Mucosa of stomach (tissue), 1 donor: Measurements from ENCODE around the gene SVIL.
"Not testable (repeated sequence)": the region's sequence is repeated elsewhere in the genome, so short reads cannot be mapped to it uniquely, and the experiment has no call there.

Source experiments
- H3K27me3 ChIP-seq: one replicate; pipeline ENCODE4 v1.7.0; 2013; ENCODE audit warnings: mild to moderate bottlenecking, low read length; ENCODE audit not compliant: control insufficient read depth, insufficient read depth
- H3K36me3 ChIP-seq: one replicate; pipeline ENCODE4 v1.7.0; 2013; ENCODE audit warnings: low read length; ENCODE audit not compliant: control insufficient read depth, insufficient read depth
- H3K4me1 ChIP-seq: one replicate; pipeline ENCODE4 v1.7.0; 2013; ENCODE audit warnings: mild to moderate bottlenecking, low read length; ENCODE audit not compliant: control insufficient read depth, insufficient read depth
- H3K4me3 ChIP-seq: one replicate; pipeline ENCODE4 v1.7.0; 2013; ENCODE audit warnings: low read length
- H3K9ac ChIP-seq: one replicate; pipeline ENCODE4 v1.7.0; 2013; ENCODE audit warnings: mild to moderate bottlenecking, low read length, moderate library complexity
- H3K9me3 ChIP-seq: one replicate; pipeline ENCODE4 v1.7.0; 2013; ENCODE audit warnings: mild to moderate bottlenecking, low read length, moderate library complexity; ENCODE audit not compliant: control insufficient read depth
- donor health status: Pancreatic carcinoma.

SVIL gene

DNA sequence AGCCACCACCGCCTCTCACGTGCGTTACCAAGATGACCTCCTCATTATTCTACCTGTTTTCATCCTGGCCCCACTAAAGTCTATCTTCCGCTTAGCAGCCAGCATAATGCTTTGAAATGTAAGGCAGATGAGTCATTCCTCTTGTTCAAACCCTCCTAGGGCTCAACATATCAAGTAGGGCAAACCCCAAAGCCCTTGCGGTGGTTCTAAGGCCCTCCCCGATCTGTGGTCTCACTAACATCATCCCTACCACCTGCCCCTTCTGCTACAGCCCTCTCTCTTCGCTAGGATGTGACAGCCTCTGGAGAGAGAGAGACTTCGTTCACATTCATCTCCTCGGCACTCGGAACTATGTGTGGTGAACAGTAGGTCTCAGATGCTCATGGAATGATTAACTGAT, 94.8 kb downstream of the SVIL start:
- Histone ChIP-seq H3K4me1 (peaks cover 13% of the 10 kb centered on the region), H3K27me3 (no peaks in the 10 kb centered on the region), H3K4me3 (no peak overlapping the region), H3K36me3 (no peaks in the 10 kb centered on the region), H3K9ac (no peak overlapping the region), H3K9me3 (no peaks in the 10 kb centered on the region)

DNA sequence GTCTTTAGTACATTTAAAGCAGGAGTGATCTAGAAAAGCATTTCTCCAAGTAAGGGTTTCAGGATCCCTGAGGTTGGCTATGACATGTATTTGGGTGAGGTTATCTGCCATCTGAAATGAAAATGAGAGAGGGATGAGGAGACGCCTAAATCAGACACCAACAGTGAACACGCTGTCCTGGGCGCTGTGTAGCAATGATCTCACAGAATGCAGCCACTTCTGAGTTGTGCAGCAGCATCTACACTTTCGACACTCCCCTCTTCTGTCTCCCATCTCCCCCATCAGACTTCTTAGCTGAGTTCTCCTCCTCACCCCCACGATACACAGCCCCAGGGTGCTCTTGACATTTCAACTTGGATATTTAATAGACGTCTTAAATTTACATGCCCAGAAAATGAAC, 95.4 kb downstream of the SVIL start:
- Histone ChIP-seq H3K27me3 (no peaks in the 10 kb centered on the region), H3K4me3 (no peak overlapping the region), H3K4me1 (peaks cover 18% of the 10 kb centered on the region), H3K36me3 (no peaks in the 10 kb centered on the region), H3K9me3 (no peaks in the 10 kb centered on the region), H3K9ac (no peak overlapping the region)

DNA sequence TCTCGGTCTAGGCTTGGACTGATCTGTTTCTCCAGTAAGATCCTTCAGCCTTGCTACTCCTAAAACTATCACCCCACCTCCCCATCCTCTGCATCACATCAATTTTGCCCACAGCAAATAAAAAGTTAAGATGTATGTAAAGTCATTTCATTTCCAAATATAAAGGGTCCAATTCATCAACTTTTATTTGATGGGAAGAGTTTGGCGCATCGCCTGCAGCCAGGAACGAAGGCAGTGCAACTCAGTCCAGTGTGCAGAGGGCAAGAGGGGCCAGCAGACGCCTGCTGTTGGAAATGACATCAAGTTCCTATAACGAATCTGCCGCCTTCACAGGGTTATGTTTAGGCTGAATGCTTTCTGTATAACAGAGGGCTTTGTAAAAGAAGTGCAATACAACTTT, 97.0 kb downstream of the SVIL start:
- no peaks in the 10 kb centered on the region for H3K27me3 ChIP-seq
- H3K4me1 ChIP-seq = peaks cover 18% of the 10 kb centered on the region

DNA sequence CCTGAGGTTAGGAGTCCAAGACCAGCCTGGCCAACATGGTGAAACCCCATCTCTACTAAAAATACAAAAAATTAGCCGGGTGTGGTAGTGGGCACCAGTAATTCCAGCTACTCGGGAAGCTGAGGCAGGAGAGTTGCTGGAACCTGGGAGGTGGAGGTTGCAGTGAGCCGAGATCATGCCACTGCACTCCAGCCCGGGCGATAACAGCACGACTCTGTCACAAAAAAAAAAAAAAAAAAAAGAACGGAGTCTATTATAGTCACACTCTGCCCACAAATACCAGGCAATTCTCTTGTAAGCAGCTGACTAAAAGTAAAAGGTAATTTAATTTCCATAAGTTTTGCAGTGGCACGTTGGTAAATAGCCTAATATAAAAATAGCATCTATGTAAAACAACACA, 98.1 kb downstream of the SVIL start:
- H3K9ac ChIP-seq, H3K4me3 ChIP-seq, H3K9me3 ChIP-seq, H3K27me3 ChIP-seq, H3K36me3 ChIP-seq: not testable (repeated sequence)
- peaks cover 18% of the 10 kb centered on the region for H3K4me1 ChIP-seq

More for the DNA sequence above, 97.0 kb downstream of the SVIL start:
- Histone ChIP-seq H3K36me3 (no peaks in the 10 kb centered on the region), H3K9me3 (no peaks in the 10 kb centered on the region), H3K4me3 (no peak overlapping the region), H3K9ac (no peak overlapping the region)

DNA sequence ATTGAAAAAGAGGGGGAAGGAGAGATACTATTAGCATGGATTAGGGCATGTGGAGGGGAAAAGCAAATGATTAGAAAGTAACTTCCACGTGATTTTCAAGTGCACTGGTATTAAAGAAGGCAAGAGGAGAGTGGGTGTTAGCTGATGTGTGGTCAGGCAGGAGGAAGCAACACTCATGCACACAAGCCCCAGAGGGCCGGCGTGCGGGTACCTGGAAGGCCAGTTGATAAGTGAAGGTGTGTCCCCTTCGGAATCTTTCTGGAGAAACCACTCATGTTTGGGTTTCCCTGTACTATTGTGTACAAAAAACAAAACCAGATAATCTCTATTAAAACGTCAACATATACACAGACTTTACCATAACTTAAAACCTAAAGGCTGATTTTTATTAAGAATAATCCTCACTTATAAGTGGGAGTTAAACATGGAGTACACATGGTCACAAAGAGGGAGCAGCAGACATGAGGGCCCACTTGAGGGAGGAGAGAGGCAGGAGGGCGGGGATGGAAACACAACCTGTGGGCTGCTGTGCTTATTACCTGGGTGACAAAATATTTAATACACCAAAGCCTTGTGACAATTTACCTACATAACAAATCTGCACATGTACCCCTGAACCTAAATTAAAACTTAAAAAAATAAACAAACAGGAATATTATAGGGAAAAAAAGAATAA, 98.9 kb downstream of the SVIL start:
- Histone ChIP-seq H3K4me3 (no peak overlapping the region), H3K36me3 (no peaks in the 10 kb centered on the region), H3K9ac (no peak overlapping the region)

DNA sequence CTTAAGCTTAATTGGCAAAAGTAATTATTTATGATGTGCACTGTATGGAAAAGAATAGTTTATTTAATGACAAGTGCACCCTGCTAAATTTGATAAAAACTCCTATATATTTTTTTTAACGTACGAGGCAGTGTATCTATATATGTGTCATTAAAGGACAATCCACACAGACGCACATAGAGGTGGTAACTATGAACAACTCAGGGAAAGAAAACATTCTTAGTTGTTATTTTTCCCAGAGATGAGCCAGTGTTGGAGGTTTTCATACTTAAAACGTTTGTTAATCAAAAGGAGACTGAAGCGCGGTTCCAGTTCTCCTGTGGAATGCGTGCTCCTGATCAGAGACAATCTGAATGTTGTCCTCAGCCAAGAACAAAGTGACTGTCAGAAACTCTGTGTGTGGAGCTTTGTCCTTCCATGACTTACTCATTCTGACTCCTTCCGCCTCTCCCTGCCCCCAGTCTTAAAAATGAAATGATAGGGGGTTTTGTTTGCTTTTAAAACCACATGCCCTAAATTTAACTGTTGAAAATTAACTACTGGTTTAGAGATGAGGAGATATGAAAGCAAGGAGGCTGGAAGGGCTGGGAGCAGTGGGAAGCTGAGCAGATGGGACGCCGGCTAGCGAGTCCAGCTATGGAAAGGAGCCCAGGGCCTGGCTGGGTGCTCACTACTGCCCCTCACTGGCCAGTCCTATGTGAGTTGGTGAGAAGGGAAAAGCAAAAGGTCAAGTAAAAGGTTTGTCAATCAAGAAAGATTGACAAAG, 99.6 kb downstream of the SVIL start:
- no peaks in the 10 kb centered on the region for H3K27me3 ChIP-seq
- peak overlapping the region; percentile 15 for H3K9ac ChIP-seq
- H3K36me3 ChIP-seq = no peaks in the 10 kb centered on the region
- no peak overlapping the region for H3K4me3 ChIP-seq
- no peaks in the 10 kb centered on the region for H3K9me3 ChIP-seq
- H3K4me1 ChIP-seq = peaks cover 18% of the 10 kb centered on the region

More for the DNA sequence above, 98.9 kb downstream of the SVIL start:
- no peaks in the 10 kb centered on the region for H3K9me3 ChIP-seq
- no peaks in the 10 kb centered on the region for H3K27me3 ChIP-seq
- peaks cover 18% of the 10 kb centered on the region for H3K4me1 ChIP-seq

DNA sequence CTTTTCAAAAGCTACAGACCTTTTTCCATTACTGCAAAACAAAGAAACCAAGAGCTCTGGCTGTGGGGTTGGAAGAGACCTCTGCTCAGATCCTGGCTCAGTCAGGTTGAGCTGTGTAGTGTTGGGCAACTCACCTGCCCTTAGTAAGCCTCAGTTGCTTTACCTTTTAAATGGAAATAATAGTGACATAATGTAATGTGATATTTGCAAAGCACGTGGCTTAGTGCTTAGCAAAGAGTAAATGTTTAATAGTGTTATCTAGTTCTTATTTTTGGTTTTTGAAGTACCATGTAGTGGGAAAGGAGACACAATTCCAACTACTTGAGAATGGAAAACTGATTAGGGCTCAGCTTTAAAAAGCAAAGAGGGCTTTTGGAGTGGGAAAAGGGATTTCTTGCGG, 100.2 kb downstream of the SVIL start:
- H3K9me3 ChIP-seq = no peaks in the 10 kb centered on the region
- no peaks in the 10 kb centered on the region for H3K27me3 ChIP-seq
- H3K4me3 ChIP-seq = no peak overlapping the region
- no peak overlapping the region for H3K9ac ChIP-seq
- peaks cover 18% of the 10 kb centered on the region for H3K4me1 ChIP-seq
- H3K36me3 ChIP-seq = no peaks in the 10 kb centered on the region

DNA sequence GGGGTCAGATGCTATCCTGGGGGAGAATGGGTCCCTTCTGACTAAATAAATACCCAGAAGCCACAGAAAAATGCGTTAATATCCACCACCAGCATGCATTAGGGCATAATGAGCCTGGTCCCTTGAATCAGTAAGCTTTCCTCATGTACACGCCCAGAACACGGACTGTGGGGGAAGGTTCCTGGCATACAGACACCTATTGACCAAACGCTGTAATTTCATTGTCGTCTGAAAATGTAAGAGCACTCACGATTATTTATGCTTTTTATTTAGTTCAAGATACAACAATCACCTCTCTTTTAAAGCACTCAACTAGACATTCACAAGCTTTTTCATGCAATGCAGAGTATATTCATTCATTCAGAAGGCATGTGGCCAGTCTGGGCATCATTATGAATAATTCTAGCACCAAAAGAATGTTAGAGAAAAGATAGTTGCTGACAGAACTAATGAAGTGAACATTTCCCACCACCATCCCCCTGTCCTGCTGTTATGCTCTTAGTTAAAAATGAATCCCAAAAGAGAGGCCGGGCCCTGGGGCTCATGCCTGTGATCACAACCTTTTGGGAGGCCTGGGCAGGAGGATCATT, 101.0 kb downstream of the SVIL start:
- Histone ChIP-seq H3K36me3 (no peaks in the 10 kb centered on the region), H3K4me1 (peaks cover 18% of the 10 kb centered on the region), H3K27me3 (no peaks in the 10 kb centered on the region), H3K4me3 (no peak overlapping the region), H3K9me3 (no peaks in the 10 kb centered on the region), H3K9ac (no peak overlapping the region)

DNA sequence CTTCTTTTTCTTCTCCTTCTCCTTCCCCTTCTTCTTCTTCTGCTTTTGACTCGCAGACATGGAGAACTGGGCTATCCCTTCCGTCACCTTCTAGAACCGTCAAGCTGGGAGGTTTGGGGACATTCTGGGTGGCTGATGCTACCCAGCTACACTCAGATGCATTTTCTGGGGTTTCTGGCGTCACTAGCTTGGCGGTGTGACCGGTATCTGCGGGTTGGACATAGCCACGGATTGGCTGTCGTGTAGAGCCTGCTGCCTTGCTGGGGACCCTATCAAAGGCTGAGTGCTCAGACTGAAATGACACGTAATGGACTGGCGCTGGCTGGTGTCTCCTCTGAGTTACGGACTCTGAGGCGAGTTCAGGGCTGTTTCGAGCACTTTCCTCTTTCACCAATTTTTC, 101.7 kb downstream of the SVIL start:
- no peaks in the 10 kb centered on the region for H3K9me3 ChIP-seq
- peaks cover 18% of the 10 kb centered on the region for H3K4me1 ChIP-seq
- H3K36me3 ChIP-seq = no peaks in the 10 kb centered on the region
- H3K4me3 ChIP-seq = no peak overlapping the region
- no peak overlapping the region for H3K9ac ChIP-seq
- H3K27me3 ChIP-seq = no peaks in the 10 kb centered on the region

DNA sequence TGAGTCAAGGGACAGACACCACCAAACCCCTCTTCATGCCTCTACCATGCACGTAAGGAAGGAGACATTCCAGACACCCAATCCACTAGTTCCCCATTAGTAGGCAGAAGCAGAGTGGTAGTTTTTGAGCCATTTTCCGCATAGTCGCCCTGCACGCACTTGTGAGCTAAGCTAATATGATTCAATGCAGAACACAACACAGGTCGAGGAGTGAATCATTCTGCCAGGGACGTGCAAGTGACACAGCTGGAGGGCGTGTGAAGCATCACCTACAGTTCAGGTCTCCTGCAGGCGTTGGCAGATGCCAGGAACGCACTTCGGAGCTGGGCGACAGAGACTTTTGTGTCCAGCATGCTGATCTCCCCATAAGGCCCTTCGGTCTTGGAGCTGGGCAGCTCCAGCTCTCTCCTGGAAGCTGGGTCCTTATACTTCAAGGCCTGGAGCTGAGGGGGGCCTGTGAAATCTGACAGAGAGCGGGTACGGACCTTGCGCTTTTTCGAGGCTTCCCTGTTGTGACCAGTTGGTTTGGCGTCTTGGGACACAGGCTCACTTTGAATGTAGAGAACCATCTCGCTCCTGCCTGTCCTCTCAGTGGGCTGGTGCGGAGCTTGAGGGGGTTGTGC, 102.4 kb downstream of the SVIL start:
- Histone ChIP-seq H3K4me1 (peaks cover 18% of the 10 kb centered on the region), H3K36me3 (no peaks in the 10 kb centered on the region), H3K27me3 (no peaks in the 10 kb centered on the region)

DNA sequence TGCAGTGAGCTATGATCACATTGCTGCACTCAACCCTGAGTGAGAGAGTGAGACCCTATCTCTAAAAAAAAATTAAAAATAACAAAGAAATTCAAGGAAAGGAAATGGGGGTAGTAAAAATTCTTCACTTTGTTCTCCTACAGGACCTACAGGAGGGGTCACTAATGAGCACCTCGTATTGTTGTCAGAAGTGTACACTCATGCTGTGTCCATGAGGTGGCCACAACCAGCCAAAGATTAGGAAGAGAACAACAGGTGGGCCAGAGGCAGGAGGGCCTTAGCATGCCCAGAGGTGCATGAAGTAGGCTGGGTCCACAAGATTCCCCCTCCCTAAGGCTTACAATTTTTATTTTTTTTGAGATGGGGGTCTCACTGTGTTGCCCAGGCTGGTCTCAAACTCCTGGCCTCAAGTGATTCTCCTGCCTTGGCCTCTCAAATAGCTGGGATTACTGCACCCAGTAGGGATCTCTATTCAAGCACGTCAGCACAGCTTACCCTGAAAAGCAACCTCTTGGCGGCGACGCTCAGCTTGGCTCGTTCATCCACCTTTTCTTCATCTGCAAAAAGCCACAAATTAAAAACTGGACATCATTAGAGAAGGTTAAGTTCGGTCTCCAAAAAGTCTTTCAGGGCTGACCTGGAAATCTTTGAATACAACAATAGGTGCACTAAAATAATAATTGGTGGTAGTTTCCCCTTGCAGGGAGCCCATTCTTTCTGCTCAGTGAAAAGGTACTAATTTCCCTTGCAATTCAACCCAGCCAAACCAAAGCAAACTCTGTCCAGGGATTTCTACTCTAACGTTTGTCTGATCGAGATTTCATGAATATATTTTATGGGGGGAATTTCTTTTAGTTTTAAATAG, 104.4 kb downstream of the SVIL start:
- H3K36me3 ChIP-seq = no peaks in the 10 kb centered on the region

More for the DNA sequence above, 102.4 kb downstream of the SVIL start:
- Histone ChIP-seq H3K4me3 (no peak overlapping the region), H3K9me3 (no peaks in the 10 kb centered on the region), H3K9ac (no peak overlapping the region)

More for the DNA sequence above, 104.4 kb downstream of the SVIL start:
- no peak overlapping the region for H3K4me3 ChIP-seq
- H3K9me3 ChIP-seq = no peaks in the 10 kb centered on the region
- no peak overlapping the region for H3K9ac ChIP-seq
- H3K27me3 ChIP-seq = no peaks in the 10 kb centered on the region
- H3K4me1 ChIP-seq = peaks cover 8% of the 10 kb centered on the region
